Panc1 (cell line): ENCODE data around the gene FSD1.

ENCODE experiments used
- POLR2AphosphoS5 ChIP-seq: IDR thresholded peaks from 2 replicates; pipeline ENCODE4 v1.6.1; 2012; ENCODE audit warnings: mild to moderate bottlenecking, low read depth, low read length, moderate library complexity
- TF ChIP-seq, protein P1 (sequence below): fragments of 450-650 bp; IDR thresholded peaks from 2 replicates; pipeline ENCODE4 v1.5.1; 2017; ENCODE audit warnings: mild to moderate bottlenecking

- TF ChIP-seq, protein P1, sequence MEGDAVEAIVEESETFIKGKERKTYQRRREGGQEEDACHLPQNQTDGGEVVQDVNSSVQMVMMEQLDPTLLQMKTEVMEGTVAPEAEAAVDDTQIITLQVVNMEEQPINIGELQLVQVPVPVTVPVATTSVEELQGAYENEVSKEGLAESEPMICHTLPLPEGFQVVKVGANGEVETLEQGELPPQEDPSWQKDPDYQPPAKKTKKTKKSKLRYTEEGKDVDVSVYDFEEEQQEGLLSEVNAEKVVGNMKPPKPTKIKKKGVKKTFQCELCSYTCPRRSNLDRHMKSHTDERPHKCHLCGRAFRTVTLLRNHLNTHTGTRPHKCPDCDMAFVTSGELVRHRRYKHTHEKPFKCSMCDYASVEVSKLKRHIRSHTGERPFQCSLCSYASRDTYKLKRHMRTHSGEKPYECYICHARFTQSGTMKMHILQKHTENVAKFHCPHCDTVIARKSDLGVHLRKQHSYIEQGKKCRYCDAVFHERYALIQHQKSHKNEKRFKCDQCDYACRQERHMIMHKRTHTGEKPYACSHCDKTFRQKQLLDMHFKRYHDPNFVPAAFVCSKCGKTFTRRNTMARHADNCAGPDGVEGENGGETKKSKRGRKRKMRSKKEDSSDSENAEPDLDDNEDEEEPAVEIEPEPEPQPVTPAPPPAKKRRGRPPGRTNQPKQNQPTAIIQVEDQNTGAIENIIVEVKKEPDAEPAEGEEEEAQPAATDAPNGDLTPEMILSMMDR, result no peak
- TF ChIP-seq POLR2AphosphoS5, result no peak
Observed at GRCh38 chr19:4345342-4346019, 41.1 kb downstream of the FSD1 start.
